ELF-1 (cell line): Measurements from ENCODE around the gene SERPINA12.

Source experiments
- DNase-seq: peaks from one replicate; pipeline ENCODE4 v3.0.0-alpha.2; 2016; ENCODE audit warnings: low read depth, low spot score

SERPINA12 gene

GRCh38 chr14:94439453-94440057, 69.7 kb downstream of the SERPINA12 start:
- no peak for DNase-seq
